Suppressor macrophage treated with lipopolysaccharide for 1 hour (primary cell): ENCODE results near the gene E2F2.

ENCODE experiments used
- DNase-seq, 3 donors: peaks; one replicate each; pipeline ENCODE4 v3.0.0-alpha.2; 2020 to 2022

E2F2 gene

DNA sequence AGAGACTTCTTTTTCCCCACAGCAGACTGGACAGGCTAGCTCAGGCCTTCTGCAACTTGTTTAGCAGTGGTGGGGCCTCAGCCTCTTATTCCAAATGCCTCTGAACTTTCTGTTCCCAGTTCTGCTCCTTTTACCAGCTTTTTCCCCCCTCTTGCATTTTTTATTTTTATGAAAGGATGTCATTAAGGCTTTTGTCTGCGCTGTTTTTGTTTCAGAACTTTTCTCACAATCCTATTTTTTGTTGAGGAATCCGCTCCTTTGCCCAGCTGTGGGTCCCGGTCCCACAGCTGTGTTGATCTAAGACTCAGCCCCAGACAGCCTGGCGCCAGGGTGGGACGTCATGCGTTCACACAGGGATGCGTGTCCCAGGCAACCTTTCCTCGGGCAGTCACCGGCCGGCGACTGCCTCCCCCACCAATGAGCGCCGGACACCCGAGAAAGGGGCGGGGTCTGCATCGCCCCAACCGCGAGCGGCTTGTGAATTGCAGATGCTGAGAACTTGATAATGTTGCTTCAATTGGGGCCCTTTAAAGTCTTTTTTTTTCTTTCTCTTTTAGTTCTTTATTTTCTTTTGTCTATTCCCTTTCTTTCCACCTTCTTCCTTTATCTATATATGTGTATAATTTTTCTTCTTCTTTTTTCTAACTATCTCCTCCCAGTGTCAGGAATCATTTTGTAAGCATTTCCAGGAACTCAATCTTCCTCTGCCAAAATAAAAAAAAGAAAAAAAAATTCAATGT, 31.3 kb upstream of the E2F2 start:
- peak; percentile 68 to 81 (median 71) for DNase-seq

DNA sequence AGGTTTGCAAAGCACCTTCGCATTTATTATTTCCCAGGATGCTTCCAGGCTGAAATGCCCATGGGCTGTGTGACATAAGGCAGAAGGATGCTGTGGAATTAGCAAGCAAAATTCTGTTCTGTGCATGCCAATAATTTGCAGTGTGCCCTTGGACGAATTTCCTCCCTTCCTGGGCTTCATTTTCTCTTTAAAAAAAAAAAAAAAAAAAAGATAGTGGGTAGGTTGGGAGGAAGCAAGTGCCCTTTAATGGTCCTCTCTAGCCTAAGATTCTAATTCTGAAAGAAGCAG, 30.7 kb upstream of the E2F2 start:
- no peak for DNase-seq

DNA sequence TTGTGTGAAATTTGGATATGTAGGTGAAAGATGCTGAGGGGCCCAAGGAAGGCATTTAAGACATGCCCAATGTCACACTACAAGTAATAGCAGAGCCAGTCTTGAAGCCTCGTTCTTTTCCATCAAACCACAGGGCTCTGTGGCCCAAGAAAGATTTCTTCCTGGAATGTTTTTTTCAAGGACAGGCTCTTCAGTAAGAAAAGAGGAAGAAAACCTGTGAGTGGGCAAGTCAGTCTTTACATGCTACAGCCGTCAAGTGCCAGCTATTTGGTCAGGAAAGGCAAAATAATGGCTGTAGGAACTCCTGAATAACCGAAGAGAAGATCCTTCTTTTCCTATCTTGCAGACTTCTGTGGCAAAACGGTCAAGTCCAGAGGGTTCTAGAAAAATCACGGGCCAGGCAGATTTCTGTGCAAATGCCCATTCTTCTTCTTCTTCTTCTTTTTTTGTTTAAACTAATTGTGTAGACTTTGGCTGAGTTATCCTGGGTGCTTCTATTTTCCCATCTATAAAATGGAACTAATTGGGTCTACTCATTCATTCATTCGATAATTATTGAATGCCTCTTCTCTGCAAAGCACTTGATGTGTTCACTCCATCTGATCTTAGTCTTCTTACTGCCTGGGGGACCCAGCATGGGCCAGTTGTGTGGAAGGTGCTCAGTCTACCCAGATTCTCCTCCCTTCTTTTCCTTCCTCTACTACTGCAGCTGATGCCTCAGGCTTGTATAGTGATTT, 30.2 kb upstream of the E2F2 start:
- DNase-seq: peak; percentile 41 to 62 (median 48)

DNA sequence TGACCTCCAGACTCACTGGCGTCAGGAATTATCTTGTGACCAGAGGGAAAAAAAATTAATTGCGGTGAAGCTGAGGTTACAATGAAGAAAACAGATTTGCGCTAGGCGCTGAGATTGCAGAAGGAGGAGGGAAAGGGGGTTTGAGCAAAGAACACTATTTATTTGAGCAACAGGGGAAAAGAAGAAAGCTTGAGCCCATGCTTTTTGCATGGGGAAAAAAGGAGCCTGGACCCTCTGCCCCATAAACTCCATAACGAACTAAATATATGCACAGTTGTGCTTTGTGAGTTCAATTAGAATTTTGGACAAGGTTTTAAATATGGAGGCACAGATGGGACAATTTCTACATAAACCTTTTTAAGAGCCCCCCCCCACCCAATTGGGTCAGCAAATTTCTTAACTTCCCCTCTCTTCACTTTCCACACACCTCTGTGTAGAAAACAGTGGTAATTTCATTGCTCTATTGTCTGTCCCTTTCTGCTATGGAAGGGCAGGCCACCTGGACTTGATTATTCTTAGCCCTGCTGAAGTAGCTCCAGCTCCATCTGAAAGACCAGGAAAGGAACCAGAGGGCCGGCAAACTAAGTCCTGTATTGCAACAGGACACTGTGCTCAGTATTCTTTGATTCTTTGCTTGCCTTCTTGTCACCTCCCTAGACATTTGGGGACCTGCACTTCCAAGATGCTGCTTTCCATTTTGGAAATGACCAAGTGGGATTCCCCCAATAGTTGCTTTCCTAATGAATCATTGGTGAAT, 29.1 kb upstream of the E2F2 start:
- DNase-seq: peak; percentile 43 to 64 (median 60)

DNA sequence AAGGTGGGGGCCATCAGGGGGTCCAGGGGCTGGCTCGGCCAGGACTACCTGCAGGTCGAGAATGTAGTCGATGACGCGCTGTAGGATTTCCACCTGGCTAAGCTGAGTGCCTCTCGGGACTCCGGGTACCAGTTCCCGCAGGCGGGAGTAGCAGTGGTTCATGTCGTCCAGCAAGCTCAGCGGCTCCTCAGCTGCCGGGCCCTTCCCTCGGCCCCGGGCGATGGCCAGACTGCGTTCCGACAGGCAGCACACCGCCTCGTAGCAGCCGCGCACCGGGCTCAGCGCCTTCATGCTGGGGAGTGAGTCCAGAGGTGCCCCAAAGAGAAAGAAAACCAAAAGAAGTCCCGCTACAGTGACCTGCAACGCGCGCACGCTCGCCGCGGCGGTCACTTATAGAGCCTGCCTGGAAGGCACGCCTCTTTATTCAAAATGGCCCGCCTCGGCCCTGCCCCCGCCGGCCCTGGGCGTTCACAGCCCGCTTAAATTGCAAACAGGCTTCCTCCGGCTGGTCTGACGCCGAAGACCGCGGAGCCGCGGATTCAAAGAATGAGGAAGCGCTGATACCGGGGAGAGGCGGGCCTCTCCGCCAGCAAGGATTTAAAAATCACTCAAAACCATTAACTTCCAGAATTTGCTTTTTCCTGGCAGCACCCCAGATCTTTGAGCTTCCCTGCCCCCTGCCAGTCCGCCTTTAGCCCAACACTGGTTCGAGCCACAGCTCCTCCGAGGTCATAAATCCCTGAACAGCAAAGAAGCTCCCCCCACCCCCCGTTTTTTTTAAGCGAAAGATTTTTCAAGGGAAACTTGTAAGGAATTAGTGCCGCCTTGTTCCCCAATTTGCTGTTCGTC, 28.3 kb upstream of the E2F2 start, which contains the start of gene ID3:
TSS of gene ID3 (minus strand) at position 366 of the 849 bp plus-strand sequence. CDS start at position 291, 75 bp downstream.
- peak; percentile 99 for DNase-seq

DNA sequence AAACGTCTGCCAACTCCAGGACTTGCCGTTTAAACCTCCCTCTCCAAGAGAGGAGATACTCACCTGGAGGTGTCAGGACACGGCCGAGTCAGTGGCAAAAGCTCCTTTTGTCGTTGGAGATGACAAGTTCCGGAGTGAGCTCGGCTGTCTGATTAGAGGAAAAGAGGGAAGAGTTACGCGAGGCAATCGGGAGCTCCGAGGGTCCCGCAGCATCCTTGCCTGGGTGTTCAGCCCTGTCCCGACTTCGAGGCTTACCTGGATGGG, 27.8 kb upstream of the E2F2 start:
- DNase-seq: no peak

DNA sequence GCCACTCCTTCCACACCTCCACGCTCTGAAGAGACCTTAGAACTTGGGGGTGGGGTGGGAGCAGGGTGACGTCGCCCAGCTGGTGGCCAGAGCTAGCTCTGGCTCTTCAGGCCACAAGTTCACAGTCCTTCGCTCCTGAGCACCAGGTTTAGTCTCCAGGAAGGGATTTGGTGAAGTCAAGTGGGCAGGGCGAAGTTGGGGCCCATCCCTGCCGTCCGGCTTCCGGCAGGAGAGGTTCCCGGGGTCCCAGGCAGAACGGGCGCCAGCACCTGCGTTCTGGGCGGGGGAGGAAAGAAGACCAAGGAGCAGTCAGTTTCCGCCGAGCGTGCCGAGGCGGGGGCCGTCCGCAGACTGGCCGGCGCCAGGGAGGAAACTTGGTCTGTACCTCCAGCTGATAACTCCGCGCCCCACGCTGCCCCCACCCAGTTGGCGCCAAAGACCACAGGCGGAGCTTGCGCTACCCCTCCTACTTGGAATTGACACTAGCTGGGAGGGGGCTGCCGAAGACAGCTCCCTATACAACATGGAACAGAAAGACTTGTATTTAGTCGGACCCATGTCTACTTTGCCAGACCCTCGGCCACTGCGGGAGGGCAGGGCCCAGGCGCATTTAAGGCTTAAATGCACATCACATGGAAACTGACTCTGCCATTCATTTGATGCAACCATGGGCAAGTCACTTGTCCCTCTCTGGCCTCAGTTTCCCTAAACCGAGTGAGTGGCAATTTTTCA, 27.3 kb upstream of the E2F2 start:
- DNase-seq: no peak

DNA sequence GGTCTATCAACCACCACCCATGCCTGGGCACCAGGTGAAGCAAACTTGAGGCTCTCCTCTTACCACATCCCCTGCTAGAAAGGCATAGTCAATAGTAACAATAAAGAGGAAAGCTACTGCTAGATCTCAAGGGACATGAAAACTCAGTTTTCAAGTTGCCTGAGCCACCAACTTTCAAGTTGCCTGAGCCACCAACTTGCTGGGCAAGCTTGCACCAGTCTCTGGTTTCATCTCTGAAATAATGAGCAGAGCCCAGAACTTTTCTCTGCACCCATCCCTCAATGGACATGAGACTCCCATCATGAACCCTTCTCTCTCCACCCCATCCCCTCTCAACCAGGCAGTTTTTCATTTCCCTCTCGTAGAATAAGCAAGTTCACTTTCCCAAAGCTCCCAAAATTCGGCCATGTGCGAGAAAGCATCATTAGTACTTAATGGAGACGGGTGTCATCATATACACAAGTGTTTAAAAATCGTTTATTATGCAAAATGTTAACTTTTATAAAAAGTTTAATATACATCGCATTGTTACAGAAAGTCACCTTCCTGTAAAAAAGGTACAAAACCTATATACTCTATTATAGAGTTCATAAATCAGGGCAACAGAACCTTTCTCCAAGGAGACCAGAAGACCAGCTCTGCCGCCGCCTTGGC, 26.6 kb upstream of the E2F2 start:
- DNase-seq: no peak

DNA sequence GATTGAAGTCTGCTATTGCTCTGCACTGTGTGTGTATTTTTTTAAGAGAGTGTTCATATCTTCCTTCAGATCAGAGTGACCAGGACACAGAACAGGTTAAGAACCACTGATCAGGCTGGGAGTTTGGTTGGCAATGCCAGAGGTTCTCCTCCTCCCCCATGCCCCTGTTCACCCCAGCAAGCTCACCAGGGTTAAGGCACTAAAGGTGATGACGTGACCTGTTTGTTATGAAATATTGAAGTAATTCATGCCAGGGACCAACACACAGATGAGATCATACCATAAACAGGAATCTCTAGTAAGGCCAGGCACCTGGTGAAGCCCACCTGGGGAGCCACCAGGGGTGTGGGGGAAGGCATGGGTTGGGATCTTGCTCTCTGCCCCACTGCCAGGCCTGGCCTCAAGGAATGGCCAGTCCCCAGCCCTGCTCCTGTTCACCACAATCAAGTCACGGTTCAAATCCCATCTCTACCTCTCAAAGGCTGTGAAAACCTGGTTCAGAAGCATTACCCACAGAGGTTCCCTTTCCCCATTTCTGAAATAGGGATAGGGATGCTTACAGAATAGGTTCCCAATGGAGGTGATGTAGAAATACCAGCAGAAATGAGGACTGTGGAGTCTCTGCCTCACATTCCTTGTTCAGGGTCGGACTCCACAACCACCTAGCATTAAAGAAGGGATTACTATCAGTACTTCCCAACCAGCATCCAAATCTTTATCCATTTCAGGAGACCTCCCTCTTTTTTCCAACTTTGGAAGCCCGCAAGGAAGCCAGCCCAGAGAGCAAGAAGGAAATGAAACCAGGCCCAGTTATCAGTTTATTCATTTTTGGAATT, 25.8 kb upstream of the E2F2 start:
- DNase-seq: no peak

DNA sequence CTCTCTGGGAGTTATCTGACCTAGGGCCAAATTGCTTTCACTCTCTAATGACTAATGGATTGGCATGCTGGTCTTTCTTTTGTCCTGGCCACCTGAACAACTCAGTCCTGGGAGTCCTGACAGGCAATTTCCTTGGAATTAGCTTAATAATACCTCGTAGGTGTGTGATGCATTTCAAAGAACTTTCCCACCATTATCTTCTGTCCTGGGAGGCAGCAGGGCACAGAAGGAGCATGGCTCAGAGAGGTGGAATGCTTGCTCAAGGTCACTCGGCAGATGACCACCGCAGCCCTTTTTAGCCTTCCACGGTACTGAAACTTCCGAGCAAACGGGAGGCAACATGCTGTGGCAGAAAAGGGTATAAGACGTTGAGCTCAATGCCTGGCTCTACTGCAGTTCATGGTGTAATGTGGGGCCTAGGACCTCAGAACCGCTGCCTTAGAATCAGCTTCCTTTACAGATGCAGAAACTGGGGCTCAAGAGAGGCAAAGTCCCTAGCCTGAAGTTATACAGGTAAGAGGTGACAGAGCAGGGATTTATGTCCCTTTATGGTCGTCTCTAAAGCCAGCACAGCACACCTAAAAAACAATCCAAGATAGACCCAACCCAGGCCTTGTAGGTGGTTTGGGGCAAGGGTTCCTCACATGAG, 25.1 kb upstream of the E2F2 start:
- DNase-seq: no peak

DNA sequence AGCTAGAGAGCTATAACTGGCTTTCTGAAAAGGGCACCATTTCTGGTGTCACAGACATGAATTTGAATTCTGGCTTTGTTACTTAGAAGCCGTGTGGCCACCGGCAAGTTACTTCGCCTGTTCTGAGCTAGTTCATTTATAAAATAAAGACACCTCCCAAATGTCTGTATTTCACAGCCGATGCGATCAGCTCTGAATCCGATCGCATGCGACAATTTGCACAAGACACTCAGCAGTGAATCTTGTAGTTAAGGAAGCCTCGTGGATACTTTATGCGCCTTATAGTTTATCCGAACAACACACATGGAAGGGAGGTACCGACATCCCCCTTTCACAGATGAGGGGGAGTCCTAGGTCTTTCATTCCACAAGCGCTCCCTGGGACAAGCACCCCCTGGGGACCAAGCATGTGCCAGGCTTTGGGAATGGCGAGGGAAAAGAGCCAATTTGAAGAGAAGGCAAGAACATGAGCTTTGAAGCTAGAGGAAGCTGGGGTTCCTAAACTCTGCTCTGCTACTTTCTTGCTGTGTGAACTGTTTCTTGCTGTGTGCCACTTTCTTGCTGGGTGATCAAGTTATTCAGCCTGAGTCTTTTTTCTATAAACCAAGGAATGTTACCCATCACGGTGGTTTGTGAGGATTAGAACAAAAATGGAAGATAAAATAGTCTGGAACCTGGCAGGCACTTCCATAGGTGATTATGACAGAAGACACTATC, 24.4 kb upstream of the E2F2 start:
- no peak for DNase-seq

DNA sequence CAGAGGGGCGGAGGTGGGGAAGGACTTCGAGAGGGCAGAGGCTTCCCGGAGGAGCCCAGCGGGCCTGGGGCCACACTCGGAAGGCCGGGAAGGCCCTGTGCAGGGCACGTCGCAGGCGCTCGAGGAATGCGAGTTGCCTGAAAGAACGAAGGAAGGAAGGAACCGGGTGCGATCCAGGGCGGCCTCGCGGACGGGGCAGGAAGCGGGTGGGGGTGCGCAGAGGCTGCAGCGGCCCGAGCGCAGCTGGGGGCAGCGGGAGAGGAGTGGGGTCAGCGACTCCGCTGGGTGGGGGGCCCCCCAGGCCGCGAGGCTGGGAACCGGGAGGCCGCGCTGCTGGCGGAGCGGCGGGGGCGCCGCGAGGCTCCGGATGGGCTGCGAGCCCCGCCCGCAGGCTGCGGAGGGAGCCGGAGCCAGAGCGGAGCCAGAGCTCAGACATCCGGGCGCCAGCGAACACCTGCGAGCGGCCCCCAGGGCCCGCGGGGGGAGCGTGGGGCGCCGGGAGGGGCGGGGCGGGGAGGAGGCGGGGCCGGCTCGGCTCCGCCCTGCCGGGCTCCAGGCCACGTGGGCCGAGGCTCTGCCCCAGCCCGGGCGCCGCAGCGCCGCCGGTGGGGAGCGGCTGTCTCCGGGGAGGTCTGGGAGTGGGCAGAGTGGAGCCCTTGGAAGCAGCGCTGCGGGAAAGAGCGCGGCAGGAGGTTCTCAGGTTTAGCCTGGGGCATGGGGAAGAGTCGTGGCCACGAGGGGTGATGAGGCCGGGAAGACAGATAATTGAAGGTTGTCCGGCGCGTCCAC, 23.6 kb upstream of the E2F2 start:
- DNase-seq: peak; percentile 74 to 93 (median 83)

DNA sequence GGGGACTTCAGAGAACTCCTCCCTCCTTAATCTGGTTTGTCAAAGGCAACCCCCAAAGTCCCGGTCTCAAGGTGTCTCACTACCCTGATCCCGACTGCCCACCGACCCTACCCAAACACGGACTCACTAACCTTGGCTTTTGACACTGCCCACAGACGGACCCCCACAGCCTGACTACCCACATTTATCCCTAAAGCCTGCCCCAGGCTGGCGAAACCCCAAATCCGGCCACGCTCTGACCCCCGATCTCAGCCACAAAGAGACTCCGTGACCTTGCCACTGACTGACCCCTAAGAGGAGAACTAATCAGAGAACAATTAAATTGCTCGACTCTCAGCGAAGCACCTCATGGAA, 23.1 kb upstream of the E2F2 start:
- DNase-seq: no peak

DNA sequence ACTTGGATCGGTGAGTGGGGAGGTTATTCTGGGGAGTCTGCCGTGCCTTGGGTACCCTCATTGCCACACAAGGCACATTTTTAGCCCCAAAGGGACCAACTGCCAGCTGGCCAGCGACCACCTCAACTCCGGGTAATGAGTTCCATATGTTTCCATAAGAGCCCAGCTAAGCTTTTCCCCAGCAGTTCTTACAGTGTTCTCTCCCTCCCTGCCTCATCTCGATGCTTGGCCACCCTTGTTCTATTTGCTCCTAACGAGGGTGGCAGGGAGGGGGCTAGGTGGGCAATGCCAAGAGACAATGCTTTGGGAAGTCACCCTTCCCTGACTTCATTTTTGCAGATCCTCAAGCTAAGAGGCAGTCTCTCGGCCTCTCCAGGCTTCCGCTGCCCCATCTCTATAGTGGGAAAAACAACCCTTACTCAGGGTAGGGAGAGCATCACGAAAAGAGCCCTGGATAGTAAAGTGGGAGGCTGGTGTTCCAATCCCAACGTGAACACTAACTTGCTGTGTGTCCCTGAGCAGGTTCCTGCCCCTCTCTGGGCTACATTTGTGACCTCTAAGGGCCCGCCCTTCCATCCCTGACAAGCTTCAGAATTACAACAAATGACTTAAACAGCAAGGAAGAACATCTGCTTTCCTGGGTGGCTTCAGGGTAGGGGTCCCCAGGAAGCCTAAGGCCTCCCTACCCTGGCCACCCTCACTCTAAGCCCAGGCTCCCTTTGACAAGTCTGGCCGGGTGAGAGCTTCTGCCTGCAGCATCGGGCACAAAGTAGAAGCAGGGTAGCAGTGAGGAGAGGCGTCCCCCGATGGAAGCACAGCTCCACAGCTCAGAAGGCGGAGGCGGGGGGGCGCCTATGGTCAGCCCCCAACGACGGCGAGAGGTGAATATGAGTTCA, 22.4 kb upstream of the E2F2 start:
- DNase-seq: no peak

DNA sequence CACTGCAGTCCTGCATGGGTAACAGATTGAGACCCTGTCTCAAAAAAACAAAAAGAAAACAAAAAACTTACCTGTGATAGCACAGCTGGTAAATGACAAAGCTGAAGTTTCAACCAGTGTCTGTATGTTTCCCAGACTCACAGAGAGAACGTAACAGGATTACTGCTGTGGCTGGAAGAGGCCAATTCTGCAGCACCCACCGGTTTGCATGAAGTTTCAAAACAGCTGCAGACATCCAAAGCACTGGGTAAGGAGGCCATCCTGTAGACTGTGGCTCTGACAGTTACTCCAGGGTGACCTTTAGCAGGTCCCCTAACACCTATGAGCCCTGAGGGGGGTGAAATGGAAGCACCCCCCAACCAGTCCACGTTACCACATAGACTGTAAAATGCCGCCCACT, 20.8 kb upstream of the E2F2 start:
- DNase-seq: no peak

DNA sequence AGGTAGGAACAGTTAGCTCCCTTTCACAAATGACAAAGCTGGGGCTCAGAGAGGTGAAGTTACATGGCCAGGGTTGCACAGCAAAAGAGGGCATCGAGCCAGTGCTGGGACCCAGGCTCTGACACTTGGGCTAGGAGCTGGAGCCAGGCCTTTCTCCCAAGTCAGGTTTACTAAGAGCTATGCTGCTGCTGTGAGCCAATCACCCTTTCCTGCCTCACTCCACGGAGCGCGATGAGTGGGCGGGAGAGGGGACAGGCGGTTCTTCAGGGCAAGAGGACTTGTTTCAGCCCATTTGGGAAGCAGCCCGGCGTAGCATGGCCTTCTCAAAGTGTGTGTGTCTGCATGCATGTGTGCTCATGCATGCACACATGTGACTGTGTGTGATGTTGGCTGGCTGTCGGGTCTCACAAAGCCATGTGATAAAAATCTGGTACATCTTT, 17.7 kb upstream of the E2F2 start:
- no peak for DNase-seq

DNA sequence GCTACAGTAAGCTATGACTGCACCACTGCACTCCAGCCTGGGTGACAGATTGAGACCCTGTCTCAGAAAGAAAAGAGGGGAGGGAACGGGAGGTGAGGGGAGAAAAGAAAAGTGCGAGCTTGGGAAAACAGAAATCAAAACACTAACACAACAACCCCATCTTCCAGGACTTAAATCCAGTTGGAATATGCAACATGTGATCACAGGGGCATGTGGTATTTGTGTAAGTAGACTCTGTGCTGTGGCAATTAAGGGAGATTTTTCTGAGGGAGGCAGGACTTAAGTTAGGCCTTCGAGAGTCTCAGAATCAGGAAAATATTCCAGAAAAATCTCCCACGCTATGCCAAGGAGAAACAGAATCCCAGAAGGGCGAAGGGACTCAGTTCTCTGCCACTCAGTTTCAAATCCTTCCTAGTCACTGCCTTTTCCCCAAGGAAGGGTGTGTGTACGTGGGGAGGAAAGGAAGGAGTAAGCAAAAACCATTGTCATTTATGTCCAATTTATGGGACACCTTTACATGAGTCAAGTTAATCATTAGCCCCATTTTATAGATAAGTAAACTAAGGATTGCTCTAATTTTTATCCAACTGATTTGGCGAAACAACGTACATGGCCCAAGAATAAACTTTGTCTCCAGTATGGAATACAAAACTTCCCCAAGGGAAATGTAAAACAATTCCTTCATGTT, 16.0 kb upstream of the E2F2 start:
- no peak for DNase-seq
